GM18868 (cell line): ENCODE results near the gene RAET1G.
"Not testable (repeated sequence)": the region's sequence is repeated elsewhere in the genome, so short reads cannot be mapped to it uniquely, and the experiment has no call there.

ENCODE experiments used
- ATAC-seq: cut with Tn5 transposase; IDR thresholded peaks from one replicate; pipeline ENCODE4 v1.9.1; 2021; ENCODE audit warnings: mild to moderate bottlenecking, moderate library complexity; ENCODE audit not compliant: unreplicated experiment

Gene RAET1G

GRCh38 chr6:149915970-149916865 is 6.7 kb downstream of the RAET1G start:
- no peak for ATAC-seq

GRCh38 chr6:149913540-149914240 is 9.2 kb downstream of the RAET1G start:
- no peak for ATAC-seq

GRCh38 chr6:149913085-149913484 is 9.8 kb downstream of the RAET1G start:
- ATAC-seq: no peak

GRCh38 chr6:149912680-149913079 is 10.2 kb downstream of the RAET1G start:
- not testable (repeated sequence) for ATAC-seq

DNA sequence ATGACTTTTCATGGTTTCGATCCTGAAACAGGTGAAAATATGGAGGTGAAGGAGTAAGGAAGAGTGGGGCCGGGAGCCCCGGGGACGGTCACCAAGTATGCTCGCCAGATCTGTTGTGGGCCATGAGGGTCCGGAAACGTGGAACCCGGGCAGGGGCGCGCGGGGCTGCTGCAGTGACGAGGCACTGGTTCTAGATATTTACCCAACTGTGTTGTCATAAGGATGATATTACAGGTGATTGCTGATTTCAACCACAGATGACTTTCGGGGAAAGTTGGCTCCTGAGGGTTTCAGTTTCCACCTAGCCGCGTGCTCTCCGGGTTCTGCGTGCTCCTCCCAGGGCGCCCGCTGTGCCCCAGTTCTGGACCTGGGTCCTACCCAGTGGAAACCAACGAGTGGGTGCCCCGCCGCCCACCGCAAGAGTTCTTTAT is 12.2 kb downstream of the RAET1G start:
- no peak for ATAC-seq

- ATAC-seq: no peak
Measured at GRCh38 chr6:149909701-149910470, 13.0 kb downstream of the RAET1G start.

DNA sequence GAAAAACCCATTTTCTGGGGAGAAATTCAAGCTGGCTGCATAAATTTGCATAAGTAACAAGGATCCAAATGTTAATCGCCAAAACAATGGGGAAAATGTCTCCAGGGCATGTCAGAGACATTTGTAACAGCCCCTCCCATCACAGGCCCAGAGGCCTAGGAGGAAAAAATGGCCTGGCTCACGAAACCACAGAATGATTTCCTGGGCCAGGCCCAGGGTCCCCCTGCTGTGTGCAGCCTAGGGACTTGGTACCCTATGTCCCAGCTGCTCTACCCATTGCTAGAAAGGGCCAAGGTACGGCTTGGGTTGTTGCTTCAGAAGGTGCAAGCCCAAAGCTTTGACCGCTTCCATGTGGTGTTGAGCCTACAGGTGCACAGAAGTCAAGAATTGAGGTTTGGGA is 14.4 kb downstream of the RAET1G start:
- ATAC-seq: not testable (repeated sequence)

- ATAC-seq: no peak
Measured at GRCh38 chr6:149907317-149907716, 15.6 kb downstream of the RAET1G start.

GRCh38 chr6:149906405-149906804 is 16.5 kb downstream of the RAET1G start:
- ATAC-seq: no peak

- no peak for ATAC-seq
Measured at GRCh38 chr6:149905911-149906371, 17.0 kb downstream of the RAET1G start.

- ATAC-seq: no peak
Measured at GRCh38 chr6:149905371-149905910, 17.5 kb downstream of the RAET1G start.

DNA sequence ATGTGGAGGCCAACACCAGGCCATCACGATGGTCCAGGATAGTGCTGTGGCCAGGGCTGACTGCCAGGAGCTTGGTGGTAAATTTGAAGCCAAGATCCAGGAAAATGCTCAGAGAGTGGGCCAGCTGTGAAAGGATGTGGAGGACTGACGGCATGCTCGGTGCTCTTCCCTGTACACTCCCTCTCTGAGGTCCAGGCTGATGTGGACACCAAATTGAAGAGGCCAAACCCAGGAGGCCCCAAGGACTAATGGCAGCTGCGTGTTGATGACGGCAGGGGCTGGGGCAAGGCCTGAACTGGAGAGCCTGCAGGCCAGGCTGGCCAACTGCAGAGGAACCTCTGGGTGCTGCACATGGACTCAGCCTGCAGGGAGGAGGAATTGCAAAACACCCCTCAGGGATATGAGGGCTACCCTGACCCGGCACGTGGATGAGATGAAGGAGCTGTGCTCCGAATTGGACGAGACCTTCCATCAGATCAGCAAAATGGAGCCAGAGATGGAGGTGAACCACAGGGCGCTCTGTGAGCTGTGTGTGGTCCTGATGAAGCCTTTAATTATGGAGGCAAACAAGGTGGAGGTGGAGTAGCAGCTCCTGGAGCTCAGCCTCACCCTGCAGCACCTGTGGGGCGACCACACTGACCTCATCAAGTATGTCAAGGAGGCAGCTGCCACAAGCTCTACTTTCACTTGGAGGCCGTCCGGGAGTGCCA is 18.1 kb downstream of the RAET1G start:
- no peak for ATAC-seq

GRCh38 chr6:149903938-149904611 is 18.8 kb downstream of the RAET1G start:
- ATAC-seq: no peak

DNA sequence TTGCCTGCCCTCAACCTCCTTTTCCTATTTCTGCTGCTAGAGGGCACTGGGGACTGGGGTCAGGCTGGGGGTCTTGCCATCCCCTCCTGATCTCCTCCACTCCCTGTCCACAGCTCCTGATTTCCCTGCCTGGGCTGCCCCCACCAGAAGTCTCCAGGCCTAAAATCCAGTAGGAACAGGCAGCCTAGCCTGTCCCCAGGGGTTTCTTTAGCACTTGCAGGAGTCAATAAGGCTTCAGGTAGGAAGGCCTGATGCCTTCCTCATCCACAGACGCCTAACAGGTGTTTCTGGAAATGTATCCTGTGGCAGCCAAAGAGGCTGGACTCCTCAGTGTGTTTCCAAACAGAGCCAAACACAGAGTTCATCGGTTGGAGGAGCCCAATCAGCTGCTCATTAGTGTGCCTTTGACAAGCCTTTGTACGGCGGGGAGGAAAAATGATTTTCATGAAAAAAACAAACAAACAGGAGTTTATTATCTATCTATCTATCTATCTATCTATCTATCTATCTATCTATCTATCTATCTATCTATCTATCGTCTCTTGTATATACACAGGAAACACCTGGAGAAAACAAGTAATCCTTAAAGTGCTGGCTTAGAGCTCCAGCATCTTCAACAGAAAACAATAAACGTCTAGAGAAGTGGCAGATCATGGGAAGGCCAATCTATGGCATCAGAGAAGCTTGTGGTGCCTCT is 21.3 kb downstream of the RAET1G start:
- no peak for ATAC-seq

DNA sequence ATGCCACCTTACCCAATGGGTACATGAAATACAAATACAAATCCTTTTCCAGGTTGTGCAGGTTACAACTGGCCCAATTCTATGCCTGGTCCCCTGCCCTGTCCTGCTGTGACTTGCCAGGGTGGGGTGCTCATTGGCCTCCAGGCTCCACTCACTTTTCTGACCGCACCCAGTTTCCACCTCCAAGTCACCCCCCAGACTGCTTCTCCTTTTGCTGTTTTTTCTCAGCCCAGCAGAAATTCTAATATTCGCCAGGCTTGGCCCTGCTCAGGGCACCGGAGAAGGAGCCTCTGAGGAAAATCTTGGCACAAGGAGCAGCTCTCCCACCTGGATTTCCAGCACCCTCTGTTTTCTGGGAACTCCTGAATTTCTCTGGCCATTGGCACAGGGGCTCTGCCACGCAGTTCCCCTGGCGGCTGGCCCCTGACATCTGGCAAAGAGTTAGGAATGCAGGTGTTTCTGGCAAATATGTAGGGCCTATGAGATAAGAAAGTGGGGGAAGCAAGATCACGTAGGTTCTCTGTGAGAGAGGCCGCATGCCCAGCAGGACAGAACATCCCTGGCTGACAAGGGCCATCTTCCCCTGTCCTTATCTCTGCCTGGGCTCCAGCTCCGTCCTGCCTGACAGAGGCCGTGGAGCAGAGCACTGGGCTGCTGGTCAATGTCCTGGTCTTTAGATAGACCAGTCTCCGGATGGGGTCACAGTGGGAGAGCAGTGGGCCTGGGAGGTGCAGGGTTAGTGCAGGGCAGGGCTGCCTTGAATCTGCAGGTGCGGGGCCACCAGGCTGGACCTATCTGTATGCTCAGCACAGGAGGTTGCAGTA is 22.1 kb downstream of the RAET1G start:
- ATAC-seq: no peak

GRCh38 chr6:149899926-149900619 is 22.8 kb downstream of the RAET1G start:
- ATAC-seq: no peak

DNA sequence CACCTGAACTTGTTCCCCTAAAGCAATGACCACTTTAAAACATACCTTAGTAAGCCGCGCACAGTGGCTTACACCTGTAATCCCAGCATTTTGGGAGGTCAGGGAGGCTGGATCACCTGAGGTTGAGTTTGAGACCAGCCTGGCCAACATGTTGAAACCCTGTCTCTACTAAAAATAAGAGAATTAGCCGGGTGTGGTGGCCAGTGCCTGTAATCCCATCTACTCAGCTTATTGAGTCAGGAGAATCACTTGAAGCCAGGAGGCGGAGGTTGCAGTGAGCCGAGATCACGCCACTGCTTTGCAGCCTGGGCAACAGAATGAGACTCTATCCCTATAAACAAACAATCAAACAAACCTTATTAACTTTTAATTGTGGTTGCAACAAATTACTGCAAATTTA is 23.4 kb downstream of the RAET1G start:
- ATAC-seq: no peak

DNA sequence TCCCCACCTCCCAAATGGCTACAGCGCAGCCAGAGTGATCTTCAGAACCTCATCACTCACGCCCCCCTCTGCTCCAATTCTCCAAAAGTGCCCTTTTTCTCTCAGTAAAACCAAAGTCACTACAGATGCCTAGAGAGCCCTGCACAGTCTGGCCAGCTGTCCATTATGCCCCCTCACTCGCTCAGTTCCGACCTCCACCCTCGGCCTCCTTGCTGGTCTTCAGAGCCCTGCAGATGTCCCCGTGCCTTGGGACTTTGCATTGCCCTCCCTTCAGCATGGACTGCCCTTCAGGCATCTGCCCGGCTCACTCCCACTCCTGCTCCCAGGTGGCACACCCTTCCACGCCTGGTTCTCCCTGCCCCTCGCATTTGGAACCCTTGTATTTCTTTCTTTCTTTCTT is 24.0 kb downstream of the RAET1G start:
- ATAC-seq: no peak
